ENCODE measurements around the gene RGS3. TPM values are rescaled to one million over a fixed set of nuclear protein-coding genes. Genes with fewer than 3 reads are reported as not detected.

The RGS3 gene
- total RNA-seq, 1 donor from 2014 or later, result 26.3 TPM

- no peak for DNase-seq (ENCODE audit: low spot score in 2 of 2, unreplicated experiment in 2 of 2)
- H3K27ac Mint-ChIP-seq, result no peak overlapping the region
Observed at GRCh38 chr9:113507256-113507655, 43.7 kb downstream of the RGS3 start.

GRCh38 chr9:113508111-113508749 is 44.7 kb downstream of the RGS3 start:
- H3K27me3 Mint-ChIP-seq (ENCODE audit: low read depth), result no peaks in the 10 kb centered on the region
- peaks cover 2% of the 10 kb centered on the region for H3K36me3 Mint-ChIP-seq
- no peak for DNase-seq (ENCODE audit: low spot score in 2 of 2, unreplicated experiment in 2 of 2)
- no peak overlapping the region for H3K4me3 Mint-ChIP-seq
- no peaks in the 10 kb centered on the region for H3K9me3 Mint-ChIP-seq
- TF ChIP-seq CTCF (IDR thresholded peaks at IDR 0.05; ENCODE audit: unreplicated experiment), result no peak
- H3K4me1 Mint-ChIP-seq, result peaks cover 4% of the 10 kb centered on the region
- H3K27ac Mint-ChIP-seq, result no peak overlapping the region

More at GRCh38 chr9:113507256-113507655, 43.7 kb downstream of the RGS3 start:
- Mint-ChIP-seq H3K27me3 (ENCODE audit: low read depth) (no peaks in the 10 kb centered on the region), H3K9me3 (no peaks in the 10 kb centered on the region), H3K36me3 (peaks cover 2% of the 10 kb centered on the region), H3K4me3 (no peak overlapping the region), H3K4me1 (peaks cover 4% of the 10 kb centered on the region)
- no peak for TF ChIP-seq CTCF (IDR thresholded peaks at IDR 0.05; ENCODE audit: unreplicated experiment)

- Mint-ChIP-seq H3K27ac (no peak overlapping the region), H3K36me3 (peaks cover 2% of the 10 kb centered on the region), H3K4me3 (no peak overlapping the region), H3K4me1 (no peaks in the 10 kb centered on the region), H3K27me3 (ENCODE audit: low read depth) (no peaks in the 10 kb centered on the region), H3K9me3 (no peaks in the 10 kb centered on the region)
- DNase-seq (ENCODE audit: low spot score in 2 of 2, unreplicated experiment in 2 of 2), result no peak
- no peak for TF ChIP-seq CTCF (IDR thresholded peaks at IDR 0.05; ENCODE audit: unreplicated experiment)
Observed at GRCh38 chr9:113509463-113509862, 45.9 kb downstream of the RGS3 start.

- H3K4me3 Mint-ChIP-seq, result no peak overlapping the region
- peaks cover 2% of the 10 kb centered on the region for H3K36me3 Mint-ChIP-seq
- no peak overlapping the region for H3K27ac Mint-ChIP-seq
- no peaks in the 10 kb centered on the region for H3K4me1 Mint-ChIP-seq
- no peak for TF ChIP-seq CTCF (IDR thresholded peaks at IDR 0.05; ENCODE audit: unreplicated experiment)
- H3K9me3 Mint-ChIP-seq, result no peaks in the 10 kb centered on the region
- no peak for DNase-seq (ENCODE audit: low spot score in 2 of 2, unreplicated experiment in 2 of 2)
- H3K27me3 Mint-ChIP-seq (ENCODE audit: low read depth), result no peaks in the 10 kb centered on the region
Observed at GRCh38 chr9:113511047-113511521, 47.6 kb downstream of the RGS3 start.

GRCh38 chr9:113511856-113512761 is 48.6 kb downstream of the RGS3 start:
- Mint-ChIP-seq H3K4me3 (no peak overlapping the region), H3K27ac (no peak overlapping the region), H3K27me3 (ENCODE audit: low read depth) (no peaks in the 10 kb centered on the region), H3K36me3 (peaks cover 2% of the 10 kb centered on the region), H3K4me1 (no peaks in the 10 kb centered on the region), H3K9me3 (no peaks in the 10 kb centered on the region)
- DNase-seq (ENCODE audit: low spot score in 2 of 2, unreplicated experiment in 2 of 2), result no peak
- no peak for TF ChIP-seq CTCF (IDR thresholded peaks at IDR 0.05; ENCODE audit: unreplicated experiment)
